Subcutaneous abdominal adipose tissue (tissue), 5 donors: ENCODE data around the gene PLEKHH3.

Experiments
- H3K27ac ChIP-seq: one replicate; pipeline ENCODE4 v1.7.0; 2013; ENCODE audit warnings: low read depth, mild to moderate bottlenecking, inconsistent platforms, low read length, moderate library complexity
- H3K27me3 ChIP-seq, 5 donors: one replicate each; pipeline ENCODE4 v1.7.0; 2013; ENCODE audit warnings: low read length in 5 of 5, inconsistent platforms in 1 of 5; ENCODE audit not compliant: control insufficient read depth in 5 of 5, insufficient read depth in 4 of 5
- H3K36me3 ChIP-seq, 5 donors: one replicate each; pipeline ENCODE4 v1.7.0; 2013; ENCODE audit warnings: low read length in 5 of 5; ENCODE audit not compliant: control insufficient read depth in 5 of 5, insufficient read depth in 5 of 5
- H3K4me1 ChIP-seq, 5 donors: one replicate each; pipeline ENCODE4 v1.7.0; 2013; ENCODE audit warnings: low read length in 5 of 5, mild to moderate bottlenecking in 3 of 5, moderate library complexity in 1 of 5; ENCODE audit not compliant: control insufficient read depth in 5 of 5, insufficient read depth in 5 of 5
- H3K4me3 ChIP-seq, 5 donors: one replicate each; pipeline ENCODE4 v1.7.0; 2013; ENCODE audit warnings: low read length in 5 of 5, low read depth in 1 of 5
- H3K9ac ChIP-seq, 5 donors: one replicate each; pipeline ENCODE4 v1.7.0; 2013; ENCODE audit warnings: low read length in 5 of 5, mild to moderate bottlenecking in 4 of 5, moderate library complexity in 3 of 5
- H3K9me3 ChIP-seq, 5 donors: one replicate each; pipeline ENCODE4 v1.7.0; 2013; ENCODE audit warnings: low read length in 5 of 5; ENCODE audit not compliant: control insufficient read depth in 5 of 5
- donor health status: healthy.
- donor health status: healthy.
- donor health status: healthy.
- donor health status: healthy.
- donor health status: healthy.

The PLEKHH3 gene, protein sequence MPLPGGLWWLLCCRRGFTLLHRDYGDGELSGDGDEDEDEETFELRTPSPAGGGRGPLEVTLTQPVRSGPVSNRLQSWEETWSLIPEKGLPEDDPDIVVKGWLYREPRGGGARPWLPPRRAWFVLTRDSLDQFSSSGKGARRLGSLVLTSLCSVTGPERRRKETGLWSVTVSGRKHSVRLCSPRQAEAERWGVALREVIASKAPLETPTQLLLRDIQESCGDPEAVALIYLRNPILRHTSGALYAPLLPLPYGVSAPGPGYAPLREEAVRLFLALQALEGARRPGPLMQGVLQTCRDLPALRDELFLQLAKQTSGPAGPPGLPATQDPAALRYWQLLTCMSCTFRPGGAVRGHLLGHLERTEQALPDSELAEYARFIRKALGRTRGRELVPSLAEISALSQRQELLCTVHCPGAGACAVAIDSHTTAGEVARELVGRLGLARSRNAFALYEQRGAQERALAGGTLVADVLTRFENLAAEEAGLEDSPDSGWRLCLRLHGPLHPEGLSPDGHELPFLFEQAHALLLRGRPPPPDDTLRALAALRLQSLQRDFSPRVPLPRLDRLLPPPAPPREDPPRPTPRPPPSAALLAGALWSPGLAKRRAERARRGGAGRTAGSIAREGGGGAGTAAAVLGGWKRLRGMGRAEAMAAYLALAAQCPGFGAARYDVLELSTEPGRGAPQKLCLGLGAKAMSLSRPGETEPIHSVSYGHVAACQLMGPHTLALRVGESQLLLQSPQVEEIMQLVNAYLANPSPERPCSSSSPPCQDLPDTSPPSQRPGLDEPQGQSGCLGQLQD

DNA sequence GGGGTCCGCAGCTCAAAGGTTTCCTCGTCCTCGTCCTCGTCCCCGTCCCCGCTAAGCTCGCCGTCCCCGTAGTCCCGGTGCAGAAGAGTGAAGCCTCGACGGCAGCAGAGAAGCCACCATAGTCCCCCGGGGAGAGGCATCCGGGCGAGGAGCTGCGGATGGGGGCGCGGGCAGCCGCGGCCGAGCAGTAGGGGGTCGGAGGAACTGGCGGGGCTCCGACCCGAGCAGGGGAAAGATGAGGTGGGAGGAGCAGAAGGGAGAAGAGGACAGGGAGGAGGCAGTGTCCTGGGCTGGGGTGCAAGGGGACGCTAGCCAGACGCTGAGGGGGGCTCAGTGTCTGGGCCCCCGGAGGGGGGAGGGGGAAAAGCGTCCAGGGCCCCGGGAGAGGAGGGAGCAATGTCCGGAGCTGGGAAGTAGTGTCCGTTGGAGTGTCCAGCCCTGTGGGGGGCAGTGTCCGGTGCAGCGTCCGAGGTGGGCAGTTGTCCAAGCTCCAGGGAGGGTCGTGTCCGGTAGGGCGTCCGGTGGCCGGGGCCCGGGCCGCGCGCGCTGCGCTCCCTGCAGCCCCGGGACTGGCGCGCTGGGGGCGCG, at the start of gene PLEKHH3:
Gene PLEKHH3 (minus strand): TSS at position 571 of the 588 bp plus-strand sequence. CDS start 431 bp downstream, at position 140.
- H3K27ac ChIP-seq, result peak within 1 kb of the TSS; percentile 85
- peaks cover 7 to 81% (median 68%) of the 10 kb centered on the region in 5 donors for H3K4me1 ChIP-seq
- peak within 1 kb of the TSS; percentile 91 to 96 (median 96) for H3K4me3 ChIP-seq
- no peaks in the 10 kb centered on the region for H3K9me3 ChIP-seq
- H3K9ac ChIP-seq, result peak within 1 kb of the TSS in 4 of 5 donors; percentile 74 to 91 (median 81)
- H3K36me3 ChIP-seq, result peaks cover 0 to 24% (median 19%) of the 10 kb centered on the region in 5 donors
- H3K27me3 ChIP-seq, result peaks cover 0 to 4% (median 0%) of the 10 kb centered on the region in 5 donors

DNA sequence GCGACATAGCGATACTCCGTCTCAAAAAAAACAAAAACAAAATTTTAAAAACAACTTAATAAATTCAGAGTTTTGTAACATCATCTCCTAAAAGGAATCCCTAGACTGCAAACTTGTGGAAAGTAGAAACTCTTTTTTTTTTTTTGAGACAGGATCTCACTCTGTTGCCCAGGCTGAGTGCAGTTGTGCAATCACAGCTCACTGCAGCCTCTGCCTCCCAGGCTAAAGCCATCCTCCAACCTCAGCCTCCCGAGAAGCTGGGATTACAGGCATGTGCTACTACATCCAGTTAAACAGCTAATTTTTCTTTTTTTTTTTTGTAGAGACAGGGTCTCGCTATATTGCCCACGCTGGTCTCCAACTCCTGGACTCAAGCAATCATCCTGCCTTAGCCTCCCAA, 48.3 kb upstream of the PLEKHH3 start:
- H3K9ac ChIP-seq, result no peak overlapping the region
- H3K9me3 ChIP-seq, result no peaks in the 10 kb centered on the region
- H3K4me1 ChIP-seq, result peaks cover 0 to 2% (median 0%) of the 10 kb centered on the region in 5 donors
- no peak overlapping the region for H3K27ac ChIP-seq
- peaks cover 30 to 83% (median 59%) of the 10 kb centered on the region in 5 donors for H3K36me3 ChIP-seq
- no peak overlapping the region for H3K4me3 ChIP-seq
- no peaks in the 10 kb centered on the region for H3K27me3 ChIP-seq

DNA sequence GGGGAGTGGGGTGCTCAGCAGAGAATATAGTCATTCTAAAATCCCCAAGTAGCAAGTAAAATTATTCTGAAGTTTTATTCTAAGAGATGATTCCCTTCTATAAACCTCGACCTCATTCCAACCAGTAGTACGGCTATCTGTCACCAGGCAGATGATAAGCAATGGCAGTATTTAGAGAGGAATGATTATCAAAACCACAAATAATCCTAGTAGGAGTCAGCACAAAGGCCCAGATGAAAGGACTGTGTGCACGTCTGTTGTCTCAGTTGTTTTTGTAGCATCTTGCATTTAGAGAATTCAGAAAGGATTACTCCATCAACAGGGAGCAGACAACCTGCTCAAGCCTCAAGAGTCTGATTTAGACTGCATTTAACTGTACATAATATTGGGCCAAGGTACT, 46.8 kb upstream of the PLEKHH3 start:
- Histone ChIP-seq H3K27ac (no peak overlapping the region), H3K27me3 (no peaks in the 10 kb centered on the region), H3K4me1 (peaks cover 0 to 2% (median 0%) of the 10 kb centered on the region in 5 donors), H3K4me3 (no peak overlapping the region), H3K36me3 (peaks cover 35 to 83% (median 60%) of the 10 kb centered on the region in 5 donors), H3K9me3 (no peaks in the 10 kb centered on the region), H3K9ac (no peak overlapping the region)

DNA sequence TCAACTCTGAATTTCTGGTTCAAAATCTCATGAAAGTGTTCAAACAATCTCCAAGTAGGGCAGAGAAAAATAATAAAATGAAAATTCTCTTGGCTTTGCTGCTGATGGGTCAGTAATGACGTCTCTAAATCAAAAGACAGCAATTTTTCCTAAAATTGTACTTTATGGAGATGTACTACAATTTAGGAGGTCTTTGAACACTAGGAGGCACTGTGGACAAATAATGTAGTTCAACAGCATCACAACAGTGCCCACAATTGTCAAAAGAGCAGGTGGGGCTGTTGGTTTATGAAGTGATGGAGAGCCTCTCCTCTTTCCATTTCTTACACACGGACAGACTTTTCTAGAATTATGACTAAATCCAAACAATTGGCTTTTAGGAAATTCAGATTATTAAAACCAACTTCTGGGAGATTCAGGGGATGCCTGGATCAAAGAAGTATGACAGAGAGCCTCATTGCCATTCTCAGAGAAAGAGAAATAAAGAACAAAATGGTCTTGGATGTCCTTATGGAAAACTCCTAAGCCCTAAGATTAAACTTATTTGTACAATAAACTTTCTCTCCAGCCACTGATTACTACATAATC, 44.3 kb upstream of the PLEKHH3 start:
- Histone ChIP-seq H3K27me3 (no peaks in the 10 kb centered on the region), H3K4me3 (no peak overlapping the region), H3K27ac (no peak overlapping the region), H3K9me3 (no peaks in the 10 kb centered on the region), H3K36me3 (peaks cover 50 to 88% (median 76%) of the 10 kb centered on the region in 5 donors), H3K9ac (no peak overlapping the region), H3K4me1 (peaks cover 0 to 2% (median 0%) of the 10 kb centered on the region in 5 donors)

DNA sequence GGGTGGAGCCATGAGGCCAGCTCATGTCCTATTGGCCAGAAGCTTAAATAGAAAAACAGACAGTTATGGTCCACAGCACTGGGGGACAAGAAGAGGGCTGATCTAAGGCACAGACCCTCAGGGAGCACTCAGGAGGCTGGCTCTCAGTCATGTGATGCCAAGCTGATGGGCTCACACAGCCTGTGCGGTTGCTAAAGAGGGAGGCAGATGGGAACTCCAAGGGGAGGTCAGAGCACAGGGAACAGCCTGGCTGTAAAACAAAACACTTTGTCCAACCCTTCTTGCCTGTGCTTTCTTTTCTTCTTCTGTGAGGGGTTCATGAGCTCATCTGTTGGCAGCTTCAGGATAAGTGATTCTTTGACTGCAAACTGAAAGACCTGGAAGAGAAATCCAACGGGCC, 32.8 kb upstream of the PLEKHH3 start:
- no peaks in the 10 kb centered on the region for H3K27me3 ChIP-seq
- H3K9me3 ChIP-seq, result no peaks in the 10 kb centered on the region
- peaks cover 19 to 98% (median 93%) of the 10 kb centered on the region in 5 donors for H3K36me3 ChIP-seq
- no peak overlapping the region for H3K9ac ChIP-seq
- H3K27ac ChIP-seq, result no peak overlapping the region
- H3K4me1 ChIP-seq, result no peaks in the 10 kb centered on the region
- H3K4me3 ChIP-seq, result no peak overlapping the region

DNA sequence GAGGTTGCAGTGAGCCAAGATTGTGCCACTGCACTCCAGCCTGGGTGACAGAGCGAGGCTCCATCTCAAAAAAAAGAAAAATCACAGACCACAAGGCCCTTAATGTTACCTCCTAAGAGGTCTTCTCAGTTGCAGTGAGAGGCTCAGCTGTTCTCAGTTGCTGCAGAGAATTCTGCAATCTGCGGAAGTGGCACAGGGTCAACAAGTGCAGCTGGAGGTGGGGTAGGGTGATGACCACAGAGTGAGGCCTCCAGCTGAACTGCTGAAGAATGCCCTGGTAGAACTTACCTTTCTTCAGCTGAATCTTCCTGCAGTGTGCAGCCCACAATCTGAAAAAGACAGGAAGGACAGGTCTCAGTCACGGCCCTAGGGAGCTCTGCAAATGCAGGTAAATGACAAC, 31.8 kb upstream of the PLEKHH3 start:
- Histone ChIP-seq H3K4me1 (no peaks in the 10 kb centered on the region), H3K27ac (no peak overlapping the region), H3K36me3 (peaks cover 15 to 98% (median 93%) of the 10 kb centered on the region in 5 donors)

DNA sequence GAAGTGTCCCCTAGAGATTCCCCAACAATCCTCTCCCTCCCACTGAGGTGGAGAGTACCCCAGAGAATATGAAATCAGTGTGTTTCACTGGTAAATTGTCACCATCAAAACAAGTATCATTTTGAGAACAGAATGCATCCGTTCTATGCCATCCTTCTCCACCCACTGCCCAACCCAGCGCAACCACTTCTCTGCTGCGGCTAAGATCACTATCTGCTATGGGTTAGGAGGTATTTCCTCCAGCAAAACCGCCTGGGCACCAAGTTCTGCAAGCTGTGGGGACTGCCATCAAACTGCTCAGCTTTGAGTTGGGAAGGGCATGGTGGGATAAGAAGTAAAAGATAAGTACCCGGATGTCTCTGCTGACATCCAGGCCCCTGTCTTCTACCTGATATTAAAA, 29.9 kb upstream of the PLEKHH3 start:
- no peaks in the 10 kb centered on the region for H3K27me3 ChIP-seq
- H3K9ac ChIP-seq, result no peak overlapping the region
- H3K4me1 ChIP-seq, result no peaks in the 10 kb centered on the region
- H3K36me3 ChIP-seq, result peaks cover 16 to 100% (median 95%) of the 10 kb centered on the region in 5 donors
- H3K4me3 ChIP-seq, result no peak overlapping the region
- no peak overlapping the region for H3K27ac ChIP-seq
- H3K9me3 ChIP-seq, result no peaks in the 10 kb centered on the region

More for the DNA sequence above, 31.8 kb upstream of the PLEKHH3 start:
- H3K4me3 ChIP-seq, result no peak overlapping the region
- no peak overlapping the region for H3K9ac ChIP-seq
- H3K9me3 ChIP-seq, result no peaks in the 10 kb centered on the region
- H3K27me3 ChIP-seq, result no peaks in the 10 kb centered on the region

DNA sequence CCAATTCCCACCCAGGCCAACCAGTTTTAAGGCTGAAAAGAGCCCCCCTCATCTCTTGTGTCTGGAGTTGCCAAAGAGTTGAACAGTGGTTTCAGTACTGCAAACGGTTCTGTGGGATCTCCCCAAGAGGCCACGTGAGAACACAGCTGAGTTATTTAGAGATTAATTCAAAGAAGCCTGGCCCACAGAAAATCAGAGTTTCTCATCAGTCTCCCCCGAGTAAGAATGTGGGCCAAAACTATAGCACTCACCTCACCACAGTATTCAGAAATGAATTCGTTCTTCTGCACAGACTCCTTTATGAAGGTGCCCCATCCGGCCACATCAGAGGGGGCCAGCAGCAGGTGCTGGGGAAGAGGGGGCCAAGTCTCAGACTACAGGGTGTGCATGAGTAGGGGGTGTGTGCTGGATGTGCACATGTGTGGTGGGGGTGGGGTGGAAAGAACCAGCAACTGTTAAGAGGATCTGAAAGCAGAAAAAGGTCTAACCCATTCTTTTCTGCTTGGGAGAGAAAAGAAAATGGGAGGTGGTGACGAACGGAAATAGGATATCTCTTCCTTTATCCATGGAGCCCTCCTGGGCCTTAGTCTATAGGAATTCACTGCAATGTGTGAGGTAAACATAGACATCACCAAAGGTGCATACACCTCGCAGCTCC, 28.2 kb upstream of the PLEKHH3 start:
- H3K27ac ChIP-seq, result no peak overlapping the region
- no peak overlapping the region for H3K4me3 ChIP-seq
- H3K4me1 ChIP-seq, result no peaks in the 10 kb centered on the region
- no peaks in the 10 kb centered on the region for H3K9me3 ChIP-seq
- no peaks in the 10 kb centered on the region for H3K27me3 ChIP-seq
- H3K9ac ChIP-seq, result no peak overlapping the region
- H3K36me3 ChIP-seq, result peaks cover 12 to 100% (median 95%) of the 10 kb centered on the region in 5 donors

DNA sequence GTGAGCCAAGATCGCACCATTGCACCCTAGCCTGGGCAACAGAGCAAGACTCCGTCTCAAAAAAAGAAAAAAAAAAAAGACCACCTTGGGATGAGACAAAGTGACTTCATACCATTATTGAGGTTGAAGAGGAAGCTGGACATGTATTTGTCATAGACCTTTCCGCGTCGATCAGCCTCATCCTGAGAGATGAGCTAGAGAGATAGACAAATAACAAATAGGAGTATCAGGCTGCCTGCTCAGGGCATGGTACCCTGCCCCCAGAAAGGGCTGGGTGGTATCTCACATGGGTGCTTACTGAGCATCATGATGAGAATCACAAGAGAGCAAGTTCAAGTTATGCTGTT, 27.7 kb upstream of the PLEKHH3 start:
- H3K9ac ChIP-seq, result no peak overlapping the region
- peaks cover 11 to 99% (median 94%) of the 10 kb centered on the region in 5 donors for H3K36me3 ChIP-seq
- no peaks in the 10 kb centered on the region for H3K9me3 ChIP-seq
- no peak overlapping the region for H3K4me3 ChIP-seq
- no peaks in the 10 kb centered on the region for H3K27me3 ChIP-seq
- H3K4me1 ChIP-seq, result no peaks in the 10 kb centered on the region
- no peak overlapping the region for H3K27ac ChIP-seq
